A549 (cell line): ENCODE results near the gene GIGYF1.

ENCODE experiments used
- CTCF ChIP-seq: fragments of >200 bp; sonication (Bioruptor Twin); formaldehyde crosslinking; IDR thresholded peaks from 3 replicates; pipeline ENCODE4 v1.5.1; 2016
- EHF ChIP-seq: fragments of 250-450 bp; sonication (Bioruptor Pico); IDR thresholded peaks from 2 replicates; pipeline ENCODE4 v1.5.0; 2020; ENCODE audit warnings: mild to moderate bottlenecking
- EP300 ChIP-seq, 2 experiments: fragments of >200 bp; sonication (Bioruptor Twin); formaldehyde crosslinking; IDR thresholded peaks; 2 replicates in 1 of 2; 3 replicates in 1 of 2; pipeline ENCODE4 v1.6.1; 2016 to 2017
- GATA3 ChIP-seq: IDR thresholded peaks from 2 replicates; pipeline ENCODE4 v1.6.1; 2012; ENCODE audit warnings: borderline replicate concordance
- JUNB ChIP-seq: fragments of >200 bp; sonication (Bioruptor Twin); formaldehyde crosslinking; IDR thresholded peaks from 2 replicates; pipeline ENCODE4 v1.6.1; 2016
- MAX ChIP-seq: IDR thresholded peaks from 2 replicates; pipeline ENCODE4 v1.6.1; 2012
- MYC ChIP-seq: IDR thresholded peaks from 2 replicates; pipeline ENCODE4 v1.6.1; 2012; ENCODE audit warnings: mild to moderate bottlenecking, inconsistent platforms, low read length, improper control_type of control experiment, borderline replicate concordance
- PBX3 ChIP-seq: IDR thresholded peaks from 2 replicates; pipeline ENCODE4 v1.6.1; 2012
- POLR2A ChIP-seq: IDR thresholded peaks from 2 replicates; pipeline ENCODE4 v1.6.1; 2012; ENCODE audit warnings: mild to moderate bottlenecking, low read length
- REST ChIP-seq: fragments of 200-600 bp; sonication (generic); IDR thresholded peaks from 2 replicates; pipeline ENCODE4 v1.6.1; 2016; ENCODE audit warnings: antibody characterized with exemption, mild to moderate bottlenecking, moderate library complexity
- USF2 ChIP-seq: fragments of 450-650 bp; IDR thresholded peaks from 2 replicates; pipeline ENCODE4 v1.6.1; 2014; ENCODE audit warnings: antibody characterized with exemption

GRCh38 chr7:100731937-100732636 lies 38.0 kb upstream of the GIGYF1 start:
- TF ChIP-seq REST, result no peak
- TF ChIP-seq CTCF, result no peak
- no peak for TF ChIP-seq MAX
- no peak for TF ChIP-seq POLR2A
- TF ChIP-seq EP300 (IDR thresholded peaks at IDR 0.05), result no peak
- no peak for TF ChIP-seq JUNB
- no peak for TF ChIP-seq USF2
- TF ChIP-seq GATA3, result no peak
- TF ChIP-seq PBX3, result no peak
- no peak for TF ChIP-seq EHF (CRISPR knock-in tag)
- no peak for TF ChIP-seq MYC
